Nephron progenitor cell (in vitro differentiated cells): ENCODE measurements around the gene PARVG.

Experiments used
- DNase-seq: peaks from one replicate; pipeline ENCODE4 v3.0.0; 2021
- H3K27ac Mint-ChIP-seq: 2 replicates; pipeline ENCODE4 v1.8.0; 2021; ENCODE audit warnings: mild to moderate bottlenecking, moderate library complexity, mixed read lengths
- H3K27me3 Mint-ChIP-seq: 2 replicates; pipeline ENCODE4 v1.8.0; 2021; ENCODE audit warnings: mild to moderate bottlenecking, low read depth, mixed read lengths; ENCODE audit not compliant: poor library complexity
- H3K36me3 Mint-ChIP-seq: 2 replicates; pipeline ENCODE4 v1.8.0; 2021; ENCODE audit warnings: low read depth, mixed read lengths
- H3K4me1 Mint-ChIP-seq: 2 replicates; pipeline ENCODE4 v1.8.0; 2021; ENCODE audit warnings: mixed read lengths
- H3K4me3 Mint-ChIP-seq: 2 replicates; pipeline ENCODE4 v1.8.0; 2021; ENCODE audit warnings: mild to moderate bottlenecking, moderate library complexity, mixed read lengths
- H3K9me3 Mint-ChIP-seq: 2 replicates; pipeline ENCODE4 v1.8.0; 2021; ENCODE audit warnings: mild to moderate bottlenecking, moderate library complexity, mixed read lengths
- CTCF ChIP-seq: fragments of 200-600 bp; sonication (generic); IDR thresholded peaks from 2 replicates; pipeline ENCODE4 v1.5.0; 2021; ENCODE audit warnings: antibody characterized with exemption

The PARVG gene

GRCh38 chr22:44155115-44155514 is 25.6 kb upstream of the PARVG start:
- no peak for DNase-seq
- peaks cover 5% of the 10 kb centered on the region for H3K36me3 Mint-ChIP-seq
- H3K27ac Mint-ChIP-seq, result no peak overlapping the region
- H3K4me1 Mint-ChIP-seq, result peaks cover 14% of the 10 kb centered on the region
- no peak for TF ChIP-seq CTCF
- no peaks in the 10 kb centered on the region for H3K9me3 Mint-ChIP-seq
- peaks cover 3% of the 10 kb centered on the region for H3K27me3 Mint-ChIP-seq
- no peak overlapping the region for H3K4me3 Mint-ChIP-seq

- Mint-ChIP-seq H3K4me1 (peaks cover 20% of the 10 kb centered on the region), H3K9me3 (no peaks in the 10 kb centered on the region), H3K4me3 (no peak overlapping the region), H3K27ac (no peak overlapping the region), H3K36me3 (peaks cover 5% of the 10 kb centered on the region), H3K27me3 (peaks cover 3% of the 10 kb centered on the region)
- no peak for DNase-seq
- no peak for TF ChIP-seq CTCF
Observed at GRCh38 chr22:44157916-44158618, 22.7 kb upstream of the PARVG start.

- no peaks in the 10 kb centered on the region for H3K9me3 Mint-ChIP-seq
- no peak overlapping the region for H3K4me3 Mint-ChIP-seq
- H3K4me1 Mint-ChIP-seq, result peaks cover 20% of the 10 kb centered on the region
- TF ChIP-seq CTCF, result no peak
- no peak for DNase-seq
- H3K36me3 Mint-ChIP-seq, result peaks cover 5% of the 10 kb centered on the region
- H3K27me3 Mint-ChIP-seq, result peaks cover 3% of the 10 kb centered on the region
- H3K27ac Mint-ChIP-seq, result no peak overlapping the region
Observed at GRCh38 chr22:44158816-44159215, 21.9 kb upstream of the PARVG start.

GRCh38 chr22:44159221-44159620 is 21.5 kb upstream of the PARVG start:
- Mint-ChIP-seq H3K36me3 (peaks cover 5% of the 10 kb centered on the region), H3K9me3 (no peaks in the 10 kb centered on the region), H3K4me1 (peaks cover 20% of the 10 kb centered on the region), H3K27ac (no peak overlapping the region), H3K4me3 (no peak overlapping the region), H3K27me3 (peaks cover 3% of the 10 kb centered on the region)
- TF ChIP-seq CTCF, result no peak
- DNase-seq, result no peak

- no peak for DNase-seq
- Mint-ChIP-seq H3K4me1 (peaks cover 20% of the 10 kb centered on the region), H3K36me3 (peaks cover 5% of the 10 kb centered on the region), H3K27ac (no peak overlapping the region), H3K4me3 (no peak overlapping the region), H3K27me3 (peaks cover 3% of the 10 kb centered on the region), H3K9me3 (no peaks in the 10 kb centered on the region)
- TF ChIP-seq CTCF, result no peak
Observed at GRCh38 chr22:44159811-44160210, 20.9 kb upstream of the PARVG start.

- Mint-ChIP-seq H3K27me3 (peaks cover 3% of the 10 kb centered on the region), H3K4me3 (no peak overlapping the region), H3K9me3 (no peaks in the 10 kb centered on the region), H3K27ac (no peak overlapping the region), H3K36me3 (peaks cover 5% of the 10 kb centered on the region), H3K4me1 (peaks cover 20% of the 10 kb centered on the region)
- DNase-seq, result no peak
- TF ChIP-seq CTCF, result no peak
Observed at GRCh38 chr22:44160421-44160820, 20.3 kb upstream of the PARVG start.
